ENCODE results near the gene LRMDA.

DNA sequence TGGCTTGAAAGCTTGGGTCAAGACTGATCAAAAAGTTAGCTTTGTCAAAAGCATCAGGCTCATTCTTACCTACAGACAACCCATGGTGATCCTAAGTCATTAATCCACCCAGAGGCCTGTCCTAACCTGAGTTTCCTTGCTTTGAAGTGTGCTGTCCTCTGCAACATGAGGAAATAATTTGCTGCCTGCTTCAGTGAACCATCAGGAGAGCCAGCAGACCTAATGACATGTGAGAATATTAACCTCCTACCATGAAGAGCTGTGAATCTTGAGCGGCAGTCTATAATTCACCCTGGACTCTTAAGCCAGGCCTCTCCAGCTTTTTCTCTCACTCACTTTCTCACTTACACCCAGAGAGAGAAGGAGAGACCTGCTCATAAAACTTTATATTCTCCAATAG is 590.0 kb downstream of the LRMDA start:
- TF ChIP-seq, protein P1, sequence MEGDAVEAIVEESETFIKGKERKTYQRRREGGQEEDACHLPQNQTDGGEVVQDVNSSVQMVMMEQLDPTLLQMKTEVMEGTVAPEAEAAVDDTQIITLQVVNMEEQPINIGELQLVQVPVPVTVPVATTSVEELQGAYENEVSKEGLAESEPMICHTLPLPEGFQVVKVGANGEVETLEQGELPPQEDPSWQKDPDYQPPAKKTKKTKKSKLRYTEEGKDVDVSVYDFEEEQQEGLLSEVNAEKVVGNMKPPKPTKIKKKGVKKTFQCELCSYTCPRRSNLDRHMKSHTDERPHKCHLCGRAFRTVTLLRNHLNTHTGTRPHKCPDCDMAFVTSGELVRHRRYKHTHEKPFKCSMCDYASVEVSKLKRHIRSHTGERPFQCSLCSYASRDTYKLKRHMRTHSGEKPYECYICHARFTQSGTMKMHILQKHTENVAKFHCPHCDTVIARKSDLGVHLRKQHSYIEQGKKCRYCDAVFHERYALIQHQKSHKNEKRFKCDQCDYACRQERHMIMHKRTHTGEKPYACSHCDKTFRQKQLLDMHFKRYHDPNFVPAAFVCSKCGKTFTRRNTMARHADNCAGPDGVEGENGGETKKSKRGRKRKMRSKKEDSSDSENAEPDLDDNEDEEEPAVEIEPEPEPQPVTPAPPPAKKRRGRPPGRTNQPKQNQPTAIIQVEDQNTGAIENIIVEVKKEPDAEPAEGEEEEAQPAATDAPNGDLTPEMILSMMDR (conservative IDR thresholded peaks at IDR 0.05; ENCODE audit: low read depth, low read length): no peak
- no peak for TF ChIP-seq EZH2 (IDR thresholded peaks at IDR 0.05; ENCODE audit: borderline replicate concordance, low read depth, low read length, poor library complexity, severe bottlenecking)
